Measurements from ENCODE around the gene ZNF14. TPM values are rescaled to one million over a fixed set of nuclear protein-coding genes. Genes with fewer than 3 reads are reported as not detected.
"Not testable (repeated sequence)": the region's sequence is repeated elsewhere in the genome, so short reads cannot be mapped to it uniquely, and the experiment has no call there.

Gene ZNF14
- 10 to 100 TPM in 1 of 4 donors, 1 to 10 TPM in 3; 1.9 to 11.6 (median 6.4) TPM for total RNA-seq

GRCh38 chr19:19732579-19733501, at the start of gene ZNF14:
ZNF14 (minus strand) TSS chr19:19733112; CDS start chr19:19732958, 154 bp downstream.
- Histone ChIP-seq H3K27me3 (no peaks in the 10 kb centered on the region), H3K4me3 (peak within 1 kb of the TSS; percentile 79 to 98 (median 88)), H3K36me3 (peaks cover 0 to 8% (median 0%) of the 10 kb centered on the region in 3 donors), H3K4me1 (peaks cover 0 to 5% (median 0%) of the 10 kb centered on the region in 4 donors), H3K9me3 (peaks cover 0 to 26% (median 3%) of the 10 kb centered on the region in 4 donors), H3K27ac (peak within 1 kb of the TSS; percentile 64 to 85 (median 74))
- peak; percentile 85 to 98 (median 96) for DNase-seq
- TF ChIP-seq POLR2A (IDR thresholded peaks at IDR 0.05) (peak; percentile 42 to 56), CTCF (IDR thresholded peaks at IDR 0.05) (no peak)

GRCh38 chr19:19781791-19782190, 48.9 kb upstream of the ZNF14 start:
- not testable (repeated sequence) for H3K27ac ChIP-seq, H3K4me1 ChIP-seq, H3K36me3 ChIP-seq, DNase-seq, H3K9me3 ChIP-seq, H3K4me3 ChIP-seq, H3K27me3 ChIP-seq

GRCh38 chr19:19778666-19779065, 45.8 kb upstream of the ZNF14 start:
- Histone ChIP-seq H3K4me3 (no peak overlapping the region), H3K9me3 (no peaks in the 10 kb centered on the region), H3K36me3 (no peaks in the 10 kb centered on the region), H3K27me3 (peaks cover 0 to 3% of the 10 kb centered on the region in 2 donors), H3K27ac (no peak overlapping the region), H3K4me1 (peaks cover 0 to 20% (median 5%) of the 10 kb centered on the region in 4 donors)
- TF ChIP-seq CTCF (IDR thresholded peaks at IDR 0.05) (no peak), POLR2A (IDR thresholded peaks at IDR 0.05) (no peak)
- DNase-seq, result no peak

GRCh38 chr19:19777692-19778091, 44.8 kb upstream of the ZNF14 start:
- no peak for TF ChIP-seq POLR2A (IDR thresholded peaks at IDR 0.05)
- TF ChIP-seq CTCF (IDR thresholded peaks at IDR 0.05), result no peak
- no peaks in the 10 kb centered on the region for H3K36me3 ChIP-seq
- peaks cover 0 to 3% of the 10 kb centered on the region in 2 donors for H3K27me3 ChIP-seq
- no peak overlapping the region for H3K27ac ChIP-seq
- H3K9me3 ChIP-seq, result no peaks in the 10 kb centered on the region
- H3K4me1 ChIP-seq, result peaks cover 0 to 20% (median 5%) of the 10 kb centered on the region in 4 donors
- DNase-seq, result no peak
- H3K4me3 ChIP-seq, result no peak overlapping the region

- Histone ChIP-seq H3K4me3 (peak overlapping the region; percentile 58 to 60 (median 58)), H3K4me1 (peaks cover 0 to 20% (median 5%) of the 10 kb centered on the region in 4 donors), H3K27ac (peak overlapping the region; percentile 72 to 90 (median 76)), H3K36me3 (no peaks in the 10 kb centered on the region), H3K9me3 (no peaks in the 10 kb centered on the region), H3K27me3 (peaks cover 0 to 3% of the 10 kb centered on the region in 2 donors)
- TF ChIP-seq POLR2A (IDR thresholded peaks at IDR 0.05) (peak; percentile 15 to 46), CTCF (IDR thresholded peaks at IDR 0.05) (peak in 2 of 6 experiments; percentile 1 to 22)
- peak; percentile 93 to 98 (median 98) for DNase-seq
Observed at GRCh38 chr19:19776206-19777008, 43.5 kb upstream of the ZNF14 start.
